ENCODE measurements around the gene NOM1.

The NOM1 gene

DNA sequence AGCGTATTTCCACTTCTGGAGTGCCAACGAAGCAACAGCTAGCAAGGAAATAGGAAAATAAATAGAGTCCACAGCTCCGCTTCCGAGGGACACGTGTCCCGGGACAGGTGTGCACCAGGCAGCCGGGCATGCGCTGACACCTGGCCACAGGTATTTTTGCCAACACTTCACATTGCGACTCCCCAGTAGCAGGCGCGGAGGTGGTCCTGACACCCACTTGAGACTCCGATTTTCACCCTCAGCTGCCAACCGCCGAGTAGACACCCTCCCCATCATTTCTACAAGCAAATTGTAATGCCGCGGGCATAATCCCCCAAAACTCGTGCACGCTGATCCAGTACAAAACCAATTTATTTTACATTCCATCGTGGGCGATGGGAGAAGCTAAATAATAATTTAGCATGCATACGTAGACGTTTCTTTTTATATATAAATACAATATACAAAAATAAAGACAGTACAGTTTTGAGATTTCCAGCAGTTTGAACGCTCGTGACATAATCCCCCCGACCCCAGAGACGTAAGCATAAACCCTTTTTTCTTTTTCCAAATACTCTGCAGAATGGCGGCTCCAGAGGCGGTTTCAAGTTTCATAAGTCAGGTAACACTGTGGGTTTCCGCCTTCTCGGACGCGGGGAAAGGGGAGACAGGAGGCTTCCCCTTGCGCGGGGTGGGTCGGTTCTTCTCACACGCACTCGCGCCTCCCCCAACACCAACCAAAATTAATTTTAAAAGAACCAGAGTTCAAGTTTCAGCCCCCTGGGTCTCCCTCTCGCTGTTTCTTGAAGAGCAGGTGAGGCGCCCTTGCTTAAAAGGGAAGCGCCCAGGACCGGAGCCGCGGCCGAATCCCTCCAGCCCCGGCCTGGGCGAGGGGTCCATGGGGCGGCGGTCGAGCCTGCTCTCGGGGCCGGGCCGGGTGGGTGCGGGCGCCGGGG is 55.3 kb downstream of the NOM1 start:
- DNase-seq (ENCODE audit: low spot score) = no peak

DNA sequence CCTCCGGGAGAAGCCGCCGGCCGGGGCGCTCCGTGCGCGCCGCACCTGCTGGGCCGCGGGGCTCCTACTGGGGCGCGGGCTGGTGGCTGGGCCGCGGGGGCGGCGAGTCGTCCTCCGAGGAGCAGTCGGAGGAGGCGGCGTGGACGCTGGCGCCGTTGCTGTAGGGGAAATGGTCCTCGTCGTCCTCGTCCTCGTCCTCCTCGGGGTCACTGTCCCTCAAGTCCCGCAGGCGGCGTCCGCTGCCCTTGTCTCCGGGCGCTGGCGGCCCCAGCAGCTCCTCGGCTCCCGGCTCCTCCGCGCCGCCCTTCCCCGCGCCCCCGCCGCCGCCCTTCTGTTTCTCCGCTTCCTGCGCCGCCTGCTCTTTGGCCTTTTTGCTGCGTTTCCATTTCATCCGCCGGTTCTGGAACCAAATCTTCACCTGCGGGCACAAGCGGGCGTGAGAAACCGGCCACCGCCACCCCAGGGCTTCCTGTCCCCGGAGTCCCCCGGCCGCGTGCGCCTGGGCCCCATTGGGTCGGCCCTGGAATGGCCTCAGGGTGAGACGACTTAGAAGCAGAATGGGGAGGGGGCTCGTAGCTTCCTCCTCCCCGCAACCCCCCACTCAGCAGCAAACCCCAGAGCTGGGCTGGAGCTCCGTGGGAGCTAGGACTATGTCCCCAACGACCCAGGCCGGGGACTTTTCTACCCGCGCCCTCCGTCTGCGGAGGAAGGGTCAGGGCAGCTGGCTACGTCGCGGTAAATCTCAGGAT is 56.1 kb downstream of the NOM1 start:
- DNase-seq (ENCODE audit: low spot score) = no peak

- no peak for DNase-seq (ENCODE audit: low spot score)
Measured at GRCh38 chr7:157006205-157006747, 56.8 kb downstream of the NOM1 start.

GRCh38 chr7:157006829-157007469 is 57.4 kb downstream of the NOM1 start:
- DNase-seq (ENCODE audit: low spot score) = no peak

- DNase-seq (ENCODE audit: low spot score) = no peak
Measured at GRCh38 chr7:157007470-157008066, 58.1 kb downstream of the NOM1 start.

- no peak for DNase-seq (ENCODE audit: low spot score)
Measured at GRCh38 chr7:157008206-157009169, 59.0 kb downstream of the NOM1 start.

DNA sequence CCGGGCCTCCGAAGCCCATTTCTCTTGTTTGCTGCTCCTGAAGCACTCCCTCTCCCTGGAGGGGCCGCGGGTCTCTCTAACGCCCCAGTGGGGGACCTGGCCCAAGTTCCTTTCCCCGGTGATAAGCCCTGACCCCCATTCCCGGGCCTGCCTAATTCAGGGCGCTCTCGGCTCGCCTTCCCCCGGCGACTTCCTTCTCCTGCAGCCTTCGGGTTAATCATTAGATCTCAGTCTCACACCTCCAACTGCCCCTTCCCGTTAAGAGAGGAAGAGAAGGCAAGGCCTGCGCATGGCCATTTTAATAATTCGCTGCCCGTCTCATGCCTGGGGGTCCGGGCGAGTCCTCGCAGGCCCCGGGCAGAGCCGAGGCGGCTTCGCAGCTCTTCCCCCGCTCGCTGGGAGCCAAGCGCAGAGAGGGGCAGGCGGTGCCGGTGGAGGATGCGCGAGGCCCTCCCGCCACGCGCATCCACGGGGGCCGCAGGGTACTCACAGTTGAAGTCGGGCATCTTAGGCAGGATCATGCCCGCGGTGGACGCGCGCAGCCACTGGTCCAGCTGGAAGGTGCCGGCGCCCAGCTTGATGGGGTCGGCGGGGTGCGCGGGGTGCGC is 59.8 kb downstream of the NOM1 start:
- no peak for DNase-seq (ENCODE audit: low spot score)

DNA sequence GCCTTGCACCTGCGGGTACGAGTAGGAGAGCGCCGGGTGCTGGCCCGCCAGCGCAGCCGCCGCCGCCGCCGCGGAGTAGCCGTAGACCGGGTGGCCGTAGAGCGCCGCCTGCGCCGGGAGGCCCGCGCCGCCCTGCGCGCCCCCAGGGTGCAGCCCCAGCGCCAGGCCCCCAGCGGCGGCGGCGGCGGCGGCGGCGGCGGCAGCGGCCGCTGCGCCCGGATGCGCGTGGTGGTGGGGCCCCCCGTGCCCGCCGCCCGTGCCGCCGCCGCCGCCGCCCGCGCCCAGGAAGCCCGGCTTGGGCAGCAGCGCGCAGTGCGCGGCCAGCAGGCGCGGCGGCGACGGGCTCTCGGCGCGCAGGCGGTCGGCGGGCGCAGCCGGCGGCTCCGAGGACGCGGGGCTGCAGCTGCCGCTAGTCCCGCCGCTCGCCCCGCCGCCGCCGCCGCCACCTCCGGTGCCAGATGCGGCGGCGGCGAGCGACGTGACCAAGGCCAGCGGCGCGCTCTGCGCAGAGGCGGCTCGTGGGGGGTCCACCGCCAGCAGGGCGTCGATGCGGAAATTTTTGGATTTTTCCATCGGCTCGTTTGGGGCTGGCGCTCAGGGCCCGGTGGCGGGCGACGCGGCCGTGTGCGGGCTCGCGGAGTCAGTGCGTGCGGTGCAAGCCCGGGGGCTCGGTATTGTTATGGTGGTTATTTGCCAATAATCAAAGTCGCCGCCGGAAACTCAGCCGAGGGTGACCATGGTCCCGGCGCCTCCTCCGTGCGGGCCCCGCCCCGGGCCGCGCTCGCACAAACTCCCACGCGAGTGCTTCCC is 60.5 kb downstream of the NOM1 start:
- DNase-seq (ENCODE audit: low spot score) = no peak

DNA sequence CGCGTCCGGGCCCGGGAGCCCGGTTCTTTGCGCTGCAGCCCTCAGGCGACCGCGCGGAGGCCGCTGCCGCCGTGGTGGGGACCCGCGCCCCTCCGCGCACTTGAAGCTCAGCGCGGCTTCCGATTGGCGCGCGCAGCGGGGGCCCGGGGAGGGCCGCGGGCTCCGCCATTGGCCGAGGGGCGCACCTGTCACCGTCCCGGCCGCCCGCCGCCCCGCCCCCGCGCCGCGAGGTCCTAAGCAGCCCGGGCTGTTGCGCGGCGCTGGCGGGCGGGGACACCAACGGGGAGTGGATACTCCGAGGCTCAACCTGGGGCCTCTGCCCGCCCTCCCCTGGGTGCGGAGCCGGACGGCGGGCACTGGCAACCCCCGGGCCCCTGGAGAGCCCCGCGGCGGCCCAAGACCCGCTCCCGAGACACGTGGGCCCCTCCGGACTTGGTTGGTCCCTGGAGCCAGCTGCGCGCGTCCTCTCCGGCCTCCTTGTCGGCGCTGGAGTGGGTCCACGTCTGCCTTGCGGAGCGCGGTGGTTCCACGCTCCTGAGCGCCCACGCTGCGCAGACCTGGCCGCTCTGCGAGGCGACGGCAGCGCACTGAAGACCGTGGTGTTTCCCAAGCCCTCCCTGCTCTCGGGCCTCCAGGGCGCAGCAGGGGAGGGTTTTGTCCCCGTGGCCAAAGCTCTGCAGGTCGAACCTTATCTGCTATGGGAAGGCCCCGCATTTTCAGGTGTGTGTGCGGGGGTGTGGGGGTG is 61.2 kb downstream of the NOM1 start, which contains the start of gene MNX1:
Gene MNX1, minus strand, starts transcription at position 76 of the 745 bp plus-strand sequence. CDS start 313 bp downstream, outside the sequence.
- peak; percentile 47 for DNase-seq (ENCODE audit: low spot score)

- DNase-seq (ENCODE audit: low spot score) = no peak
Measured at GRCh38 chr7:157011333-157012112, 62.0 kb downstream of the NOM1 start.

DNA sequence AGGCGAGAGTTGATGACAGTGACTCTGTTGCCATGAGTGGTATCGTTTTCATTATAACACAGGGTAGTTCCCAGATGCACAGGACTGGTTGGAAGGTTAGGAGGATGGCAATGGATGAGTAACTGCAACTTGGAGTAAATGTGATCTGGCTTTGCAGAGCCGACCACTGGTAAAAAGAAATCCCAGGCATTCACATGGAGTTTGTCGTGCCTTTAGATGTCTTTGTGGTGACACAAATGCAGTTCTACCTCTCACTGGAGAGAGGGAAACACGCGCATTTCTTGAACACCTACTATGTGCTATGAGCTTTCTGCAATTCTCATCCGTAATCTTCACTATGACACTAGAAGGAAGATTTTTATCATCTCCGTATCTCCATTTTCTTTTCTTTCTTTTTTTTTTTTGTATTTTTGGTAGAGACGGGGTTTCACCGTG is 62.6 kb downstream of the NOM1 start:
- no peak for DNase-seq (ENCODE audit: low spot score)

DNA sequence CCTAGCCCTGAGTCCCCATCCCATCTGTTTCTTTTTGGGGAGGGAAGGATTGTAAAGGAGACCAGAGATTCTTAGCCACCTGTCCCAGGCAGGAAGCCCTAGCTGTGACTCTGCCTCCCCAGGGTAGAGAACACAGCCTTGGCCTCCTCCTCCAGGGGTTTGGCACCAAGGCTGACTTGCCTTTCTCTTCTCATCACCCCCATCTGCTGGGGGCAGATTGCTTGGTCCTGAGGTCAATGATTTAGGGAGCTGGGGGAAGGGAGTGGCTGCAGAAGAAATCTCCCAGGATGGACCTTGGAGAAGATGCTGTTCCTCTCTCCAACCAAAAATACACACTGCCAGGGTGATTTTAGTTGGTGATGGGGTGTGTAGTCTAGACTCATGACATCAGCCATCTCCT is 63.6 kb downstream of the NOM1 start:
- DNase-seq (ENCODE audit: low spot score) = no peak

DNA sequence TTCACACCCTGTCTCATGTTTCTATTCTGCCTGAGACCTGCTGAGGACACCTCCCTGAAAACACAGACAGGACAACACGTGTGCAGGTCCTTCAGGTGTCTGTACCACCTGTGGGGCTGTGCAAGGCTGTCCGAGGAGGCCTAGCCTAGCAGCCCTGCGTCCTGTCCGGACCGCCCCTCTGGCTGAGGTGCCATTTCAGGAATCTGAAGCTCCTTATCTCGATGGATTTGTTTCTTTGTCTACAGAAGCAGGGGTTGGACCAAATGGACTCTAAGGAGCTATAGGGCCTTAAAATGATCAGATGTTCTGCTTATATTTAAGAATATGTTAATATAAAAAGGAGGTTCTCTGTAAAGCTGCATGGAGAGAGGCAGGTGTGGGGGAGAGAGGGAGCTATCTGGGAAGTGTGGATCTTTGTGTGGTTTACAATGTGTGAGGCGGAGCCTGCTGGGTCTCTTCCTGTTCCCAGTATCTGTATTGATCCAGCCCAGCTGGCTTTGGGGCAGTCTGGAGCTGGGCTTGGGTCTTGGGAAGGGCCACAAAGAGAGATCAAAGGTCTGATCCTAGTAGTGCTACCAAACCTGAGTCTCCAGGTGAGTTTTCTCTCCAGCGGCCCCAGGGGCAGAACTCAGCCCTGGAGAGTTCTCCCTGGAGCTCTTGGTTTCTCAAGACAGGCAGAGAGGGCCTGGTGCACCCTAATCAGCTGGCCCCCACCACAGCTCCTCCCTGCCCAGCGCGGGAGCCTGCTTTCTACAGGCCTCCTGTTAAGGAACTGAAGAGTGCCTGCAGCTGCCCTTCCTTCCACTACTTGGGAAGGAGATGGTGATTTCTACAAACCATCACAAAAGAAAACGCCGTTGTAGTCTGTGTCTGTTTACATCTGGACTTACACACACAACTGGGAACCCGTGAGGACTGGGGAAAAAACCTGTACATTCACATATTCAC is 64.4 kb downstream of the NOM1 start:
- no peak for DNase-seq (ENCODE audit: low spot score)

DNA sequence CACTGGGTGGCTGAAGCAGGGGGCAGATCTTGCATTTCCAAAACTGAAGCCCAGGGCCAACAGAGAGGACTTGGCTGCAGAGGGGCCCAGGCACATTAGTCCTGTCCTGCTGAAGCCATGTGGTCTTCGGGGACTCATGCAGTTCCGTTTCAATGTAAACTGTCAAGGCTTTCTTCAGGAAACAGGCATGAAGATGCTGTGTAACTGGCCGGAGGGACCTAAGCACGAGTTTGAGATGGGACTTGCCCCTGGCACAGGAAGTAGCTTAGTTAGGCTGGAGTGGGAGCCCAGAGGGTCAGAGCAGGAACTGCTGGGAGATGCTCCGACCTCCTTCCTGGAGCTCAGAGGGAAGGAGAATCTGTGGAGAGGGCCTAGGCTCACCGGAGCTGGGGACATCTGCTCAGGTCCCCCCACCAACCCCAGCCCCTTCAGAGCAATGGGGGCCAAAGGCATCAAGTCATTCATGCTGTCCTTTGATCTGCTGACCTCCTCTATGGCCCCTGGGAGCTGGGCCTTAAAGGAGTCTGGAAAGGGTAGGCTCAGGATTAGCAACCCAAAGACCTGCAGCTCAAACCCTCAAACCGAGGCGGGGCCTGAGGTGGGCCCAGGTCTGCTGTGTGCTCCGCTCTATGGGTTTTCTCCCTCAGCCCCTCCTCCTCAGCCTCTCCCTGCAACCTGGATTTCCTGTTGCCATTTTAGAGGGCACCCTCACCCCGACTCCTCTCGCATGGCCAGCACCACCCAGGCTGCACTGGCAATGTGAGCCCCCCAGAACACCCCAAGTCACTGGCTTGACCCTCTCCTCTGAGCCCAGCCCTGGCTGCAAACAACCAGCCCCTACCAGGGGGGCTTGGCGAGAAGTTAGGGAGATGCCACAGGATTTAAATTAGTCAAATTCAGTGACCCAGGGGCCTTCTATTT is 65.4 kb downstream of the NOM1 start:
- no peak for DNase-seq (ENCODE audit: low spot score)

GRCh38 chr7:157016024-157016351 is 66.5 kb downstream of the NOM1 start:
- DNase-seq (ENCODE audit: low spot score) = no peak
